GM23338 (cell line): ENCODE measurements around the gene SMARCE1. TPM values are rescaled to one million over a fixed set of nuclear protein-coding genes. Genes with fewer than 3 reads are reported as not detected.

Experiments used
- ATAC-seq: fragments of 200-7000 bp; cut with Tn5 transposase; 3 replicates; pipeline ENCODE4 v1.9.1; 2020
- DNase-seq: peaks from one replicate; pipeline ENCODE4 v3.0.0-alpha.2; 2015; ENCODE audit warnings: low spot score
- H2AFZ ChIP-seq: fragments of 200-600 bp; sonication (generic); 2 replicates; pipeline ENCODE4 v1.8.0; 2016; ENCODE audit warnings: antibody characterized with exemption, mild to moderate bottlenecking, moderate library complexity
- H3F3A ChIP-seq: fragments of 200-600 bp; sonication (generic); replicated peaks from 2 replicates; pipeline ENCODE4 v1.8.0; 2017; ENCODE audit warnings: antibody characterized with exemption, mixed run types, low read depth
- H3K27ac ChIP-seq: fragments of 200-600 bp; sonication (generic); 2 replicates; pipeline ENCODE4 v1.6.1; 2016; ENCODE audit warnings: low read depth
- H3K27me3 ChIP-seq: fragments of 200-600 bp; sonication (generic); 2 replicates; pipeline ENCODE4 v1.8.0; 2016; ENCODE audit warnings: mild to moderate bottlenecking, mixed run types, moderate library complexity; ENCODE audit not compliant: insufficient read depth
- H3K36me3 ChIP-seq: fragments of 200-600 bp; sonication (generic); 2 replicates; pipeline ENCODE4 v1.8.0; 2016; ENCODE audit warnings: mild to moderate bottlenecking; ENCODE audit not compliant: insufficient read depth
- H3K4me1 ChIP-seq: fragments of 200-600 bp; sonication (generic); 2 replicates; pipeline ENCODE4 v1.8.0; 2016; ENCODE audit warnings: mild to moderate bottlenecking, moderate library complexity; ENCODE audit not compliant: insufficient read depth
- H3K4me2 ChIP-seq: fragments of 200-600 bp; sonication (generic); 2 replicates; pipeline ENCODE4 v1.7.1; 2017; ENCODE audit warnings: mixed run types
- H3K4me3 ChIP-seq: fragments of 200-600 bp; sonication (generic); 2 replicates; pipeline ENCODE4 v1.6.1; 2016; ENCODE audit warnings: mixed run types
- H3K79me2 ChIP-seq: fragments of 200-600 bp; sonication (generic); replicated peaks from 2 replicates; pipeline ENCODE4 v1.8.0; 2017; ENCODE audit warnings: mild to moderate bottlenecking; ENCODE audit not compliant: insufficient read depth
- H3K9me2 ChIP-seq: fragments of 200-600 bp; sonication (generic); 2 replicates; pipeline ENCODE4 v1.8.0; 2017; ENCODE audit not compliant: insufficient read depth
- H4K20me1 ChIP-seq: fragments of 200-600 bp; sonication (generic); replicated peaks from 2 replicates; pipeline ENCODE4 v1.8.0; 2017; ENCODE audit warnings: mild to moderate bottlenecking; ENCODE audit not compliant: insufficient read depth
- H3K27ac Mint-ChIP-seq: 2 replicates; pipeline ENCODE4 v1.8.0; 2020; ENCODE audit warnings: inconsistent platforms, mild to moderate bottlenecking, moderate library complexity, mixed read lengths
- H3K27me3 Mint-ChIP-seq: 3 replicates; pipeline ENCODE4 v1.8.0; 2022; ENCODE audit warnings: low read depth, mild to moderate bottlenecking, moderate library complexity, mixed read lengths, inconsistent platforms; ENCODE audit not compliant: insufficient read depth, poor library complexity
- H3K36me3 Mint-ChIP-seq: 3 replicates; pipeline ENCODE4 v1.8.0; 2021; ENCODE audit warnings: low read depth, mild to moderate bottlenecking, inconsistent platforms, moderate library complexity, mixed read lengths
- H3K4me1 Mint-ChIP-seq: 3 replicates; pipeline ENCODE4 v1.8.0; 2020; ENCODE audit warnings: mild to moderate bottlenecking, inconsistent platforms, mixed read lengths
- H3K4me3 Mint-ChIP-seq: 3 replicates; pipeline ENCODE4 v1.8.0; 2021; ENCODE audit warnings: moderate library complexity, mild to moderate bottlenecking, inconsistent platforms, mixed read lengths
- H3K9me3 Mint-ChIP-seq: 3 replicates; pipeline ENCODE4 v1.8.0; 2020; ENCODE audit warnings: moderate library complexity, mild to moderate bottlenecking, inconsistent platforms, mixed read lengths
- CREB1 ChIP-seq: fragments of 250-450 bp; sonication (Bioruptor Pico); IDR thresholded peaks from 2 replicates; pipeline ENCODE4 v1.5.0; 2020; ENCODE audit warnings: low read depth, mild to moderate bottlenecking, moderate library complexity
- EZH2 ChIP-seq: fragments of 200-600 bp; sonication (generic); IDR thresholded peaks from one replicate; pipeline ENCODE4 v1.8.0; 2017; ENCODE audit warnings: antibody characterized with exemption, mild to moderate bottlenecking, low read depth; ENCODE audit not compliant: unreplicated experiment
- EZH2phosphoT487 ChIP-seq: fragments of 200-600 bp; sonication (generic); IDR thresholded peaks from one replicate; pipeline ENCODE4 v1.8.1; 2018; ENCODE audit warnings: antibody characterized with exemption; ENCODE audit not compliant: unreplicated experiment
- JUNB ChIP-seq: IDR thresholded peaks from one replicate; pipeline ENCODE4 v1.6.1; 2016; ENCODE audit warnings: antibody characterized with exemption; ENCODE audit not compliant: unreplicated experiment
- NANOG ChIP-seq: IDR thresholded peaks from 2 replicates; pipeline ENCODE4 v1.6.1; 2016; ENCODE audit warnings: antibody characterized with exemption, borderline replicate concordance
- POLR2AphosphoS5 ChIP-seq: IDR thresholded peaks from 2 replicates; pipeline ENCODE4 v1.6.1; 2016; ENCODE audit warnings: antibody characterized with exemption, low read depth
- STAT1 ChIP-seq: IDR thresholded peaks from one replicate; pipeline ENCODE4 v1.6.1; 2016; ENCODE audit warnings: antibody characterized with exemption; ENCODE audit not compliant: unreplicated experiment
- ZNF114 ChIP-seq: fragments of 250-450 bp; sonication (Bioruptor Pico); IDR thresholded peaks from 2 replicates; pipeline ENCODE4 v1.5.0; 2020; ENCODE audit warnings: mild to moderate bottlenecking, moderate library complexity
- ZNF331 ChIP-seq: fragments of 250-450 bp; sonication (Bioruptor Pico); IDR thresholded peaks from 2 replicates; pipeline ENCODE4 v1.5.0; 2020; ENCODE audit warnings: low read depth, mild to moderate bottlenecking, moderate library complexity
- polyA plus RNA-seq: library from polyadenylated mRNA; unstranded; fragments of >200 nt; fragmentation: Nextera tagmentation; extraction: Ambion mirVana; gene quantifications from 2 replicates; pipeline ENCODE4 v1.2.1, GENCODE V29; 2016
- total RNA-seq: library from RNA; depleted of rRNA; stranded (reverse); fragments of >200 nt; shearing (Covaris generic); gene quantifications from 2 replicates; pipeline ENCODE4 v1.2.3, GENCODE V29; 2014
- TF ChIP-seq, protein P1 (sequence below): fragments of 250-450 bp; sonication (Bioruptor Pico); IDR thresholded peaks from 2 replicates; pipeline ENCODE4 v1.5.0; 2020; ENCODE audit warnings: mild to moderate bottlenecking, moderate library complexity
- TF ChIP-seq, protein P2 (sequence below): IDR thresholded peaks from one replicate; pipeline ENCODE4 v1.6.1; 2018; ENCODE audit warnings: antibody characterized with exemption; ENCODE audit not compliant: unreplicated experiment
- TF ChIP-seq, protein P3 (sequence below): IDR thresholded peaks from 2 replicates; pipeline ENCODE4 v1.6.1; 2016; ENCODE audit warnings: antibody characterized with exemption
- TF ChIP-seq, protein P4 (sequence below), 2 experiments: fragments of 200-600 bp in 1 of 2; sonication (generic) in 1 of 2; conservative IDR thresholded peaks; 2 replicates each; pipeline versions ENCODE4 v1.5.1 to v1.6.1; 2016 to 2017; ENCODE audit warnings: antibody characterized with exemption in 2 of 2, low read depth in 2 of 2, mild to moderate bottlenecking in 2 of 2, moderate library complexity in 1 of 2

SMARCE1 gene
- total and polyA plus RNA-seq, 2 experiments from 2014 or later = 101 to 258 TPM

DNA sequence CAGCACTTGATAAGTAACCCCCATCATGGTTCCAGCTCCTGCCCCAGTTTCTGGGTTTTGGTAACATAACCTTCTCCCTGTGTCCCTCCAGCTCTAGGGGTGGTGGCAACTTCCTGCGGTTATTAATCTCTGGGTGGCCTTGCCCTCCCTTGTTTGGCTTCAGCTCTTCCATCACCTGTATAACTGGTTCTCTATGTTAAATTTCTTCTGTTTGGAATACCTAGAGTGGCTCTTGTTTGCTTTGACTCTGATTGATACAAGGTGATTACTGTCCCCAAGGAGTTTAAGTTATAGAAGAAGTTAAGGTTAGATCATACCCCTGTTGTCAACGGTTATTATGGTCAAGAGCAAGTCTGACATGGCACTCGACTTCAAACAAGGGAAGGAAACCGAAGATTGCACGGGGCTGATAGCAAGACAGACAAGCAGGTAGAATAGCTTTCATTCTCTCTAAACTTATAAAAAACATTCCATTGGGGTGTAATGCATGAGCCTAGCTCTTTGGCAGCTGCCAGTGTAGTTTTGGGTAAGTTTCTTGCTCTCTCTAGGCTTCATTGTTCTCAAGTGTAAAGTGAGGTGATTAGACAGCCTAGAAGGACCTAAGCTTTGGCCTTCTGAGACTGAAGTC lies 71.4 kb downstream of the SMARCE1 start:
- Histone ChIP-seq H3K4me1 (no peaks in the 10 kb centered on the region), H3K4me2 (no peak overlapping the region), H3F3A (no peaks in the 10 kb centered on the region), H4K20me1 (no peaks in the 10 kb centered on the region), H3K79me2 (no peaks in the 10 kb centered on the region), H3K27ac (no peak overlapping the region), H3K4me3 (no peak overlapping the region), H3K36me3 (no peaks in the 10 kb centered on the region), H3K9me2 (peaks cover 6% of the 10 kb centered on the region; the same call in 1 of the 2 replicates), H3K27me3 (no peaks in the 10 kb centered on the region), H2AFZ (no peak overlapping the region)
- DNase-seq (no peak), ATAC-seq (no peak)
- no peaks in the 10 kb centered on the region; the same call in 2 of the 3 replicates for H3K9me3 Mint-ChIP-seq
- H3K27me3 Mint-ChIP-seq = peaks cover 2% of the 10 kb centered on the region
- TF ChIP-seq POLR2AphosphoS5 (no peak), ZNF331 (CRISPR knock-in tag) (no peak), EZH2phosphoT487 (no peak), STAT1 (no peak), EZH2 (no peak), NANOG (no peak), ZNF114 (no peak), JUNB (no peak), CREB1 (CRISPR knock-in tag) (no peak)
- TF ChIP-seq, protein P1, sequence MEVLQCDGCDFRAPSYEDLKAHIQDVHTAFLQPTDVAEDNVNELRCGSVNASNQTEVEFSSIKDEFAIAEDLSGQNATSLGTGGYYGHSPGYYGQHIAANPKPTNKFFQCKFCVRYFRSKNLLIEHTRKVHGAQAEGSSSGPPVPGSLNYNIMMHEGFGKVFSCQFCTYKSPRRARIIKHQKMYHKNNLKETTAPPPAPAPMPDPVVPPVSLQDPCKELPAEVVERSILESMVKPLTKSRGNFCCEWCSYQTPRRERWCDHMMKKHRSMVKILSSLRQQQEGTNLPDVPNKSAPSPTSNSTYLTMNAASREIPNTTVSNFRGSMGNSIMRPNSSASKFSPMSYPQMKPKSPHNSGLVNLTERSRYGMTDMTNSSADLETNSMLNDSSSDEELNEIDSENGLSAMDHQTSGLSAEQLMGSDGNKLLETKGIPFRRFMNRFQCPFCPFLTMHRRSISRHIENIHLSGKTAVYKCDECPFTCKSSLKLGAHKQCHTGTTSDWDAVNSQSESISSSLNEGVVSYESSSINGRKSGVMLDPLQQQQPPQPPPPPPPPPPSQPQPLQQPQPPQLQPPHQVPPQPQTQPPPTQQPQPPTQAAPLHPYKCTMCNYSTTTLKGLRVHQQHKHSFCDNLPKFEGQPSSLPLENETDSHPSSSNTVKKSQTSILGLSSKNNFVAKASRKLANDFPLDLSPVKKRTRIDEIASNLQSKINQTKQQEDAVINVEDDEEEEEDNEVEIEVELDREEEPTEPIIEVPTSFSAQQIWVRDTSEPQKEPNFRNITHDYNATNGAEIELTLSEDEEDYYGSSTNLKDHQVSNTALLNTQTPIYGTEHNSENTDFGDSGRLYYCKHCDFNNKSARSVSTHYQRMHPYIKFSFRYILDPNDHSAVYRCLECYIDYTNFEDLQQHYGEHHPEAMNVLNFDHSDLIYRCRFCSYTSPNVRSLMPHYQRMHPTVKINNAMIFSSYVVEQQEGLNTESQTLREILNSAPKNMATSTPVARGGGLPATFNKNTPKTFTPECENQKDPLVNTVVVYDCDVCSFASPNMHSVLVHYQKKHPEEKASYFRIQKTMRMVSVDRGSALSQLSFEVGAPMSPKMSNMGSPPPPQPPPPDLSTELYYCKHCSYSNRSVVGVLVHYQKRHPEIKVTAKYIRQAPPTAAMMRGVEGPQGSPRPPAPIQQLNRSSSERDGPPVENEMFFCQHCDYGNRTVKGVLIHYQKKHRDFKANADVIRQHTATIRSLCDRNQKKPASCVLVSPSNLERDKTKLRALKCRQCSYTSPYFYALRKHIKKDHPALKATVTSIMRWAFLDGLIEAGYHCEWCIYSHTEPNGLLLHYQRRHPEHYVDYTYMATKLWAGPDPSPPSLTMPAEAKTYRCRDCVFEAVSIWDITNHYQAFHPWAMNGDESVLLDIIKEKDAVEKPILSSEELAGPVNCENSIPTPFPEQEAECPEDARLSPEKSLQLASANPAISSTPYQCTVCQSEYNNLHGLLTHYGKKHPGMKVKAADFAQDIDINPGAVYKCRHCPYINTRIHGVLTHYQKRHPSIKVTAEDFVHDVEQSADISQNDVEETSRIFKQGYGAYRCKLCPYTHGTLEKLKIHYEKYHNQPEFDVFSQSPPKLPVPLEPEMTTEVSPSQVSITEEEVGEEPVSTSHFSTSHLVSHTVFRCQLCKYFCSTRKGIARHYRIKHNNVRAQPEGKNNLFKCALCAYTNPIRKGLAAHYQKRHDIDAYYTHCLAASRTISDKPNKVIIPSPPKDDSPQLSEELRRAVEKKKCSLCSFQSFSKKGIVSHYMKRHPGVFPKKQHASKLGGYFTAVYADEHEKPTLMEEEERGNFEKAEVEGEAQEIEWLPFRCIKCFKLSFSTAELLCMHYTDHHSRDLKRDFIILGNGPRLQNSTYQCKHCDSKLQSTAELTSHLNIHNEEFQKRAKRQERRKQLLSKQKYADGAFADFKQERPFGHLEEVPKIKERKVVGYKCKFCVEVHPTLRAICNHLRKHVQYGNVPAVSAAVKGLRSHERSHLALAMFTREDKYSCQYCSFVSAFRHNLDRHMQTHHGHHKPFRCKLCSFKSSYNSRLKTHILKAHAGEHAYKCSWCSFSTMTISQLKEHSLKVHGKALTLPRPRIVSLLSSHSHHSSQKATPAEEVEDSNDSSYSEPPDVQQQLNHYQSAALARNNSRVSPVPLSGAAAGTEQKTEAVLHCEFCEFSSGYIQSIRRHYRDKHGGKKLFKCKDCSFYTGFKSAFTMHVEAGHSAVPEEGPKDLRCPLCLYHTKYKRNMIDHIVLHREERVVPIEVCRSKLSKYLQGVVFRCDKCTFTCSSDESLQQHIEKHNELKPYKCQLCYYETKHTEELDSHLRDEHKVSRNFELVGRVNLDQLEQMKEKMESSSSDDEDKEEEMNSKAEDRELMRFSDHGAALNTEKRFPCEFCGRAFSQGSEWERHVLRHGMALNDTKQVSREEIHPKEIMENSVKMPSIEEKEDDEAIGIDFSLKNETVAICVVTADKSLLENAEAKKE (CRISPR knock-in tag) = no peak
- TF ChIP-seq, protein P2, sequence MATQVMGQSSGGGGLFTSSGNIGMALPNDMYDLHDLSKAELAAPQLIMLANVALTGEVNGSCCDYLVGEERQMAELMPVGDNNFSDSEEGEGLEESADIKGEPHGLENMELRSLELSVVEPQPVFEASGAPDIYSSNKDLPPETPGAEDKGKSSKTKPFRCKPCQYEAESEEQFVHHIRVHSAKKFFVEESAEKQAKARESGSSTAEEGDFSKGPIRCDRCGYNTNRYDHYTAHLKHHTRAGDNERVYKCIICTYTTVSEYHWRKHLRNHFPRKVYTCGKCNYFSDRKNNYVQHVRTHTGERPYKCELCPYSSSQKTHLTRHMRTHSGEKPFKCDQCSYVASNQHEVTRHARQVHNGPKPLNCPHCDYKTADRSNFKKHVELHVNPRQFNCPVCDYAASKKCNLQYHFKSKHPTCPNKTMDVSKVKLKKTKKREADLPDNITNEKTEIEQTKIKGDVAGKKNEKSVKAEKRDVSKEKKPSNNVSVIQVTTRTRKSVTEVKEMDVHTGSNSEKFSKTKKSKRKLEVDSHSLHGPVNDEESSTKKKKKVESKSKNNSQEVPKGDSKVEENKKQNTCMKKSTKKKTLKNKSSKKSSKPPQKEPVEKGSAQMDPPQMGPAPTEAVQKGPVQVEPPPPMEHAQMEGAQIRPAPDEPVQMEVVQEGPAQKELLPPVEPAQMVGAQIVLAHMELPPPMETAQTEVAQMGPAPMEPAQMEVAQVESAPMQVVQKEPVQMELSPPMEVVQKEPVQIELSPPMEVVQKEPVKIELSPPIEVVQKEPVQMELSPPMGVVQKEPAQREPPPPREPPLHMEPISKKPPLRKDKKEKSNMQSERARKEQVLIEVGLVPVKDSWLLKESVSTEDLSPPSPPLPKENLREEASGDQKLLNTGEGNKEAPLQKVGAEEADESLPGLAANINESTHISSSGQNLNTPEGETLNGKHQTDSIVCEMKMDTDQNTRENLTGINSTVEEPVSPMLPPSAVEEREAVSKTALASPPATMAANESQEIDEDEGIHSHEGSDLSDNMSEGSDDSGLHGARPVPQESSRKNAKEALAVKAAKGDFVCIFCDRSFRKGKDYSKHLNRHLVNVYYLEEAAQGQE = no peak
- TF ChIP-seq, protein P3, sequence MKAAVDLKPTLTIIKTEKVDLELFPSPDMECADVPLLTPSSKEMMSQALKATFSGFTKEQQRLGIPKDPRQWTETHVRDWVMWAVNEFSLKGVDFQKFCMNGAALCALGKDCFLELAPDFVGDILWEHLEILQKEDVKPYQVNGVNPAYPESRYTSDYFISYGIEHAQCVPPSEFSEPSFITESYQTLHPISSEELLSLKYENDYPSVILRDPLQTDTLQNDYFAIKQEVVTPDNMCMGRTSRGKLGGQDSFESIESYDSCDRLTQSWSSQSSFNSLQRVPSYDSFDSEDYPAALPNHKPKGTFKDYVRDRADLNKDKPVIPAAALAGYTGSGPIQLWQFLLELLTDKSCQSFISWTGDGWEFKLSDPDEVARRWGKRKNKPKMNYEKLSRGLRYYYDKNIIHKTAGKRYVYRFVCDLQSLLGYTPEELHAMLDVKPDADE = no peak
- TF ChIP-seq, protein P4, sequence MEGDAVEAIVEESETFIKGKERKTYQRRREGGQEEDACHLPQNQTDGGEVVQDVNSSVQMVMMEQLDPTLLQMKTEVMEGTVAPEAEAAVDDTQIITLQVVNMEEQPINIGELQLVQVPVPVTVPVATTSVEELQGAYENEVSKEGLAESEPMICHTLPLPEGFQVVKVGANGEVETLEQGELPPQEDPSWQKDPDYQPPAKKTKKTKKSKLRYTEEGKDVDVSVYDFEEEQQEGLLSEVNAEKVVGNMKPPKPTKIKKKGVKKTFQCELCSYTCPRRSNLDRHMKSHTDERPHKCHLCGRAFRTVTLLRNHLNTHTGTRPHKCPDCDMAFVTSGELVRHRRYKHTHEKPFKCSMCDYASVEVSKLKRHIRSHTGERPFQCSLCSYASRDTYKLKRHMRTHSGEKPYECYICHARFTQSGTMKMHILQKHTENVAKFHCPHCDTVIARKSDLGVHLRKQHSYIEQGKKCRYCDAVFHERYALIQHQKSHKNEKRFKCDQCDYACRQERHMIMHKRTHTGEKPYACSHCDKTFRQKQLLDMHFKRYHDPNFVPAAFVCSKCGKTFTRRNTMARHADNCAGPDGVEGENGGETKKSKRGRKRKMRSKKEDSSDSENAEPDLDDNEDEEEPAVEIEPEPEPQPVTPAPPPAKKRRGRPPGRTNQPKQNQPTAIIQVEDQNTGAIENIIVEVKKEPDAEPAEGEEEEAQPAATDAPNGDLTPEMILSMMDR (conservative IDR thresholded peaks at IDR 0.05; ENCODE audit: low read depth in 2 of 2) = no peak
- no peak overlapping the region for H3K27ac Mint-ChIP-seq
- no peak overlapping the region for H3K4me3 Mint-ChIP-seq
- H3K36me3 Mint-ChIP-seq = no peaks in the 10 kb centered on the region
- no peaks in the 10 kb centered on the region for H3K4me1 Mint-ChIP-seq
